Measurements from ENCODE around the gene RFESD.
"Not testable (repeated sequence)": the region's sequence is repeated elsewhere in the genome, so short reads cannot be mapped to it uniquely, and the experiment has no call there.

Gene RFESD

DNA sequence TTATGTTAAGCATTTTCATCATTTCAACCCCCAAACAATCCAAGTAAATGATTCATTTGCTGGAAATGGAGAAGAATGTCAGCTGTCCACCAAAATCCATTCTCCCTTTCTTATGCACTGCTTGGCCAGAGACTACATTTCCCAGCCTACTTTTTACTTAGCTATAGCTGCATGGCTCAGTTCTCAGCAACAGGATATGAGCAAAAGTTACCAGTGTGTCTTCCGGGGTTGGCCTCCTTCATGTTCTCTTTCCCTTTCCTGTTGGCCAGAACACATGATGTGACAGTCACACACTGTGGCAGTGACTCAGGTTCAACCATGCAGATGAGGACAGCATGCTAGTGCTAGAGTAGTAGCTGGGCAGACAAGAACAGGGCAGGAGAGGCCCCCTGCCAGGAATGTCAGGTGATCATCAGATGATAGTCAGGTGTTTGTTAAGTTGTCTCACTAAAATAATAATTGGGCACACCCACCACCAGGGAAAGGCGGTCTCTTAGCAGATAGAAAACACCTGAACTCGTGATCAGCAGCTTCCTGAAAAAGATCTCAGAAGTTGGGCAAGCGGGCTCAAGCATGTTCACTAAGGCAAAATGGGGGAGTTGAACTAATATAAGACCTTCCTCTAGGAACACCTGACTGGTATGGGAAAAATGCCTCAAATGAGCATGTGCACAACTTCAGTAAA lies 14.4 kb upstream of the RFESD start:
- Histone ChIP-seq H3K4me3 (ENCODE audit: low read length) (no peak overlapping the region), H3K4me2 (ENCODE audit: low read length) (peak overlapping the region; percentile 20; the same call in 1 of the 2 replicates), H3K9ac (ENCODE audit: low read length) (no peak overlapping the region), H4K20me1 (ENCODE audit: insufficient read depth, low read length) (no peaks in the 10 kb centered on the region), H3K79me2 (ENCODE audit: low read length) (no peaks in the 10 kb centered on the region), H3K4me1 (ENCODE audit: low read length) (peaks cover 7% of the 10 kb centered on the region), H3K27ac (ENCODE audit: low read length) (no peak overlapping the region), H3K9me3 (ENCODE audit: insufficient read depth, low read length) (no peaks in the 10 kb centered on the region), H3K36me3 (replicated peaks; ENCODE audit: low read depth, low read length) (no peaks in the 10 kb centered on the region), H2AFZ (ENCODE audit: low read depth, low read length) (peak overlapping the region; percentile 77), H3K27me3 (ENCODE audit: low read depth, low read length) (no peaks in the 10 kb centered on the region)
- no peak for TF ChIP-seq EZH2phosphoT487 (IDR thresholded peaks at IDR 0.05; ENCODE audit: low read depth)
- TF ChIP-seq CTCF (IDR thresholded peaks at IDR 0.05; ENCODE audit: low read depth, low read length): no peak

- H3K79me2 ChIP-seq (ENCODE audit: low read length); H3K27ac ChIP-seq (ENCODE audit: low read length); H3K36me3 ChIP-seq (replicated peaks; ENCODE audit: low read depth, low read length); H3K4me3 ChIP-seq (ENCODE audit: low read length); H3K4me2 ChIP-seq (ENCODE audit: low read length); H3K9me3 ChIP-seq (ENCODE audit: insufficient read depth, low read length); H3K4me1 ChIP-seq (ENCODE audit: low read length); H3K9ac ChIP-seq (ENCODE audit: low read length); H4K20me1 ChIP-seq (ENCODE audit: insufficient read depth, low read length); H2AFZ ChIP-seq (ENCODE audit: low read depth, low read length); H3K27me3 ChIP-seq (ENCODE audit: low read depth, low read length): not testable (repeated sequence)
Measured at GRCh38 chr5:95632942-95633341, 13.6 kb upstream of the RFESD start.

DNA sequence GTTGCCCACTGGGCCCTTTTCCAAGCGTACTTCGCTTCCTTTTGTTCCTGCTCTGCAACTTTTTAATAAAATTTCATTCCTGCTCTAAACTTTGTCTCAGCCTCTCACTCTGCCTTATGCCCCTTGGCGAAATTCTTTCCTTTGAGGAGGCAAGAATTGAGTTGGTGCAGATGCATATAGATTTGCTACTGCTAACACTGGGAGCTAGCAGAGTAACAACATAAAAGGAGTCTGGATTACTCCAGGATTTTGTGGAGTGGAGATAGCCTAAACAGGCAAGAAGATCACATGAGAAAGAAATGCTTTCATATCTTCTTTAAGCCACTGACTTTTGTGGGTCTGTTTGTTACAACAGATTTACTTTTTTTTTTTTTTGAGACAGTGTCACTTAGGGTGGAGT lies 12.9 kb upstream of the RFESD start:
- H3K27ac ChIP-seq (ENCODE audit: low read length): no peak overlapping the region
- no peaks in the 10 kb centered on the region for H3K79me2 ChIP-seq (ENCODE audit: low read length)
- H2AFZ ChIP-seq (ENCODE audit: low read depth, low read length): no peak overlapping the region
- peaks cover 7% of the 10 kb centered on the region for H3K4me1 ChIP-seq (ENCODE audit: low read length)
- H3K27me3 ChIP-seq (ENCODE audit: low read depth, low read length): no peaks in the 10 kb centered on the region
- no peak overlapping the region for H3K4me2 ChIP-seq (ENCODE audit: low read length)
- no peak overlapping the region for H3K4me3 ChIP-seq (ENCODE audit: low read length)
- H3K9me3 ChIP-seq (ENCODE audit: insufficient read depth, low read length): no peaks in the 10 kb centered on the region
- H4K20me1 ChIP-seq (ENCODE audit: insufficient read depth, low read length): no peaks in the 10 kb centered on the region
- H3K36me3 ChIP-seq (replicated peaks; ENCODE audit: low read depth, low read length): no peaks in the 10 kb centered on the region
- TF ChIP-seq EZH2phosphoT487 (IDR thresholded peaks at IDR 0.05; ENCODE audit: low read depth): no peak
- no peak for TF ChIP-seq CTCF (IDR thresholded peaks at IDR 0.05; ENCODE audit: low read depth, low read length)
- no peak overlapping the region for H3K9ac ChIP-seq (ENCODE audit: low read length)

DNA sequence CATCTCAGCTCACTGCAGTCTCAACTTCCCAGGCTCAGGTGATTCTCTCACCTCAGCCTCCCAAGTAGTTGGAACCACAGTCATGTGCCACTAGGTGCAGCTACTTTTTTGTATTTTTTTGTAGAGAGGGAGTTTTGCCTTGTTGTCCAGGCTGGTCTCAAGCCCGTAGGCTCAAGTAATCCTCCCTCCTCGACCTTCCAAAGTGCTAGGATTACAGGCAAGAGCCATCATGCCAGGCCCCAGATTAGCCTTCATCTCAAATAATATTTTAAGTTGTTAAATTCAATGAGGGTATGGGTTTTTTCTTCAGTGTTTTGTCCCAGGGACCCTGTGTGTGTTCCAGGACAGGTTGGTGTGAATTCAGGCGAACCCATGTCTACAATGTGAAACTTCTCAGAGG lies 12.5 kb upstream of the RFESD start:
- Histone ChIP-seq H2AFZ (ENCODE audit: low read depth, low read length) (no peak overlapping the region), H3K9me3 (ENCODE audit: insufficient read depth, low read length) (no peaks in the 10 kb centered on the region), H3K4me2 (ENCODE audit: low read length) (no peak overlapping the region), H3K27ac (ENCODE audit: low read length) (no peak overlapping the region), H3K36me3 (replicated peaks; ENCODE audit: low read depth, low read length) (no peaks in the 10 kb centered on the region), H3K4me1 (ENCODE audit: low read length) (peaks cover 7% of the 10 kb centered on the region), H3K4me3 (ENCODE audit: low read length) (no peak overlapping the region), H3K79me2 (ENCODE audit: low read length) (no peaks in the 10 kb centered on the region), H4K20me1 (ENCODE audit: insufficient read depth, low read length) (no peaks in the 10 kb centered on the region), H3K27me3 (ENCODE audit: low read depth, low read length) (no peaks in the 10 kb centered on the region), H3K9ac (ENCODE audit: low read length) (no peak overlapping the region)
- TF ChIP-seq EZH2phosphoT487 (IDR thresholded peaks at IDR 0.05; ENCODE audit: low read depth): no peak
- TF ChIP-seq CTCF (IDR thresholded peaks at IDR 0.05; ENCODE audit: low read depth, low read length): no peak
